Fibroblast of pulmonary artery (primary cell): ENCODE measurements around the gene PTCHD4.

ENCODE experiments used
- DNase-seq: peaks from one replicate; pipeline ENCODE4 v3.0.0-alpha.2; 2010; ENCODE audit warnings: low read depth
- H3K4me3 ChIP-seq: replicated peaks from 2 replicates; pipeline ENCODE4 v1.5.1; 2011; ENCODE audit warnings: low read depth, mild to moderate bottlenecking, control low read depth, low read length, moderate library complexity
- TF ChIP-seq, protein P1 (sequence below): IDR thresholded peaks from 2 replicates; pipeline ENCODE4 v1.5.1; 2011; ENCODE audit warnings: mild to moderate bottlenecking, control low read depth, low read length, inconsistent platforms; ENCODE audit errors: missing control alignments

The PTCHD4 gene

DNA sequence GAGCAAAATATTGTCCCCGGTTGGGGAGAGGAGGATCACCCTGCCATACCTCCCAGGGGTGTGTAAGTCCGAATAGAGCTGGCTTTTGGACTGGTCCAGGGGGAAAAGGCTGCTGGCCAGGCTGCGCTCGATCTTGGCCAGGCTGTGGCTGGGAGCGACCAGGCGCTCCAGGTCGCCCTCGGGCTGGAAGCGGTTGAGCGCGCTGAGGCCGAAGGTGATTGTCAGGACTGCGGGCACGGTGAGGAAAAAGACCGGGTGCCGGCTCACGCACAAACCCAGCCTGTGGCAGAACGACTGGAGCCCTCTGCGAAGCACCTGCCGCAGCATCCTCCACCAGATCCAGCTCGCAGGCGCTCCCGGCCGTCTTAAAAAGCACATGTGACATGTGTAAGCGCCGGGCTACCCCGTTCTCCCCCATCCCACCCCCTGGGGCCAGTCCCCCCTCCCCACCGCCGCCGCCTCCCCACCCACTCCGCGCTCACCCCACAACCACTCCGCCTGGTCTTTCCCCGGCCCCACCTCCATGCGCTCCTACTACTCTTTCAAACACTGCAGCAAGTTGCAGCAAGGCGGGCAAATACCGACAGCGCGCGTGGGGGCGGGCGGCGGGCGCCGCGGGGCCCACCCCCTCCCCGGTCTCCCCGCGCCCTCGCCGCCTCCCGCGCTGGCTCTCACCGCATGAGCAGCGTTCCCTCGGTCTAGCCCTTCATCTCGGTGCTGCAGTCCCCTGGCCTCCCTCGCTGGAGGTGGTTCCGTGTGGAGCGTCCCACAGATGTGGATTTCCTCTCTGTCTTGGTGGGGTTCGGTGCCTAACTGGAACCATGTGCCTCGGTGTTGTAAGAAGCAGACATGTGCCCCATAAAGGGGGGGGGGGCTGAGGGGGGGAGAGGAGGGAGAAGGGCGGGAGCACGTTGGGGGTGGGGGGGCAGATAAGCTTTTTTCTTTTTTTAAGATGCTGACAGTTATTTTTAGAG, 42.4 kb downstream of the PTCHD4 start:
- DNase-seq = no peak
- TF ChIP-seq, protein P1, sequence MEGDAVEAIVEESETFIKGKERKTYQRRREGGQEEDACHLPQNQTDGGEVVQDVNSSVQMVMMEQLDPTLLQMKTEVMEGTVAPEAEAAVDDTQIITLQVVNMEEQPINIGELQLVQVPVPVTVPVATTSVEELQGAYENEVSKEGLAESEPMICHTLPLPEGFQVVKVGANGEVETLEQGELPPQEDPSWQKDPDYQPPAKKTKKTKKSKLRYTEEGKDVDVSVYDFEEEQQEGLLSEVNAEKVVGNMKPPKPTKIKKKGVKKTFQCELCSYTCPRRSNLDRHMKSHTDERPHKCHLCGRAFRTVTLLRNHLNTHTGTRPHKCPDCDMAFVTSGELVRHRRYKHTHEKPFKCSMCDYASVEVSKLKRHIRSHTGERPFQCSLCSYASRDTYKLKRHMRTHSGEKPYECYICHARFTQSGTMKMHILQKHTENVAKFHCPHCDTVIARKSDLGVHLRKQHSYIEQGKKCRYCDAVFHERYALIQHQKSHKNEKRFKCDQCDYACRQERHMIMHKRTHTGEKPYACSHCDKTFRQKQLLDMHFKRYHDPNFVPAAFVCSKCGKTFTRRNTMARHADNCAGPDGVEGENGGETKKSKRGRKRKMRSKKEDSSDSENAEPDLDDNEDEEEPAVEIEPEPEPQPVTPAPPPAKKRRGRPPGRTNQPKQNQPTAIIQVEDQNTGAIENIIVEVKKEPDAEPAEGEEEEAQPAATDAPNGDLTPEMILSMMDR = no peak
- H3K4me3 ChIP-seq = no peak overlapping the region

DNA sequence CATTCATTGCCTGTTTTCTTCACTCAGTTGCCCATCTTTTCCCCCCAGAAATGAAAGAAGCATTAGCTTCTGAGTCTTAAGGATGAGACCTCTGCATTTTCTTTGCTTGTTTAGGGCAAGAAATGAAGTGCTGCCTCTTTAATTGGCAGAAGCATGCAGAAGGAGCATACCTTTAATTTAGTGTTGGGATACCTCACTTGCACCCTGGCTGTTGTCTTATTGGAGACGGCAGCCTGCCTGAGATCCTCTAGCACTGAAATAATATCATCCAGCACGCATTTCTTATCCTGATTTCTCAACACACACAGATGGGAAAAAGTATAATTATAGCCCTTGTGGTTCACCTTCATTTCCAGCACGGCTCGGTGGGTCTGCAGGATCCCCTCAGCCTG, 43.1 kb downstream of the PTCHD4 start:
- TF ChIP-seq, protein P1 = no peak
- no peak overlapping the region for H3K4me3 ChIP-seq
- no peak for DNase-seq

DNA sequence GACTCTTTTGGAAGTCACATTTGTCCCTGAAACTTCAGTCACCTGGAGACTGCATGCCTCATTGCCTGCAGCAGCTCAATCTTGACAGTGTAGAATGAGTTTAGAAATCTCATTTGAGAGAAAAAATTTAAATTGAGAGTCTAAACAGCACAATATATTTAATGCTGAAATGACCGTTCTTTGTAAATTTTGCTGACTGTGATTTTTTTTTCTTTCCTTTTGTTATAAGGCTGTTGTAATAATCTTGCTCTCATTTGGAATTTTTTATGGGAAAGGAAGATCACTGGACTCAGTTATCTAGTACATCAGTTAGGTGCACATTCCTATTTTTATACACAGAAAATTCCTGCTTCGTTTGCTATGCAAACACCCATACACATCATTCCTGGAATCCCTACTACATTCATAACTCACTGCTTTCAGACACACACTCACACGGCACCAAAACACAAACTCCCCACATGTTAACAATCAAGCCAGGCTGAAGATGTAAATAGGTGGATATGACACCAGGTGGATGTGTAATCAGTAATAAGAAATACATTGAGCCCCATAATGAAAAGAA, 43.8 kb downstream of the PTCHD4 start:
- TF ChIP-seq, protein P1 = no peak
- no peak for DNase-seq
- no peak overlapping the region for H3K4me3 ChIP-seq

DNA sequence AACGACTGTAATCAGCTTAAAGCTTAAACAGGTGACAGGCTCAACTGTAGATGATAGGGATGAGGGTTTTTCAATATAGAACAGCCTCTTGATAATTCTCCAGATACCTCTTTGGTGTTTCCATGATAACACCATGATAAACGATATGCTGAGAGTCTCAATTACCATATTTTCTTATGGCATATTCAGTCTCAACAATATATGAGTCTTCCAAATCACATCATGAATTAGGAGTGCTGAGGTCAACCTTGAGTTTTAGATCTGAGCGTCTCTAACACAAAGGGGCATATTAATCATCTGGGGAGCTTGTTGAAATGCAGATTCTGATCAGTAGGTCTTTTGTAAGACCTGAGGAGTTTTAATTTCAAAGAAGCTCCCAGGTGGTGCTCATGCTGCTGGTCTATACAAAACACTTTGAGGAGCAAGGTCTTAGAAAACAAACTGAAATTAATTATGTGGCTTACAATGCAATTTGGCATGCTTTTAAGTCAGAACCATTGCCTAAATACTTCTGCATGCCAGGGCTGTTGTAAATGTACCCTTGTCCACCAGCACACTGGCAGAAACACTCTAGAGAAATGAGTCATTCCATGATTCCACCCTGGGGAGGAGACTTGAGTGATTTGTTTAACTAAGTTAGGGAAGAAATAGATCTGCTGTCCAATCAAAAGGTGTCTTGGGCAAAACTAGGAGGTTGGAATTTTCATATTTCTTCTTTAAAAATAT, 49.6 kb downstream of the PTCHD4 start:
- peak; percentile 33 for DNase-seq
- no peak overlapping the region for H3K4me3 ChIP-seq
- TF ChIP-seq, protein P1 = no peak
